HL-60 (cell line): Measurements from ENCODE around the gene FMO4.

ENCODE experiments used
- CTCF ChIP-seq: IDR thresholded peaks from one replicate; pipeline ENCODE4 v1.5.1; 2011; ENCODE audit warnings: low read length, control low read depth, inconsistent platforms; ENCODE audit not compliant: insufficient read depth
- GABPA ChIP-seq: IDR thresholded peaks from 2 replicates; pipeline ENCODE4 v1.6.1; 2012; ENCODE audit warnings: low read depth
- TF ChIP-seq, protein P1 (sequence below): IDR thresholded peaks from 2 replicates; pipeline ENCODE4 v1.6.1; 2012; ENCODE audit warnings: low read depth; ENCODE audit not compliant: insufficient replicate concordance

DNA sequence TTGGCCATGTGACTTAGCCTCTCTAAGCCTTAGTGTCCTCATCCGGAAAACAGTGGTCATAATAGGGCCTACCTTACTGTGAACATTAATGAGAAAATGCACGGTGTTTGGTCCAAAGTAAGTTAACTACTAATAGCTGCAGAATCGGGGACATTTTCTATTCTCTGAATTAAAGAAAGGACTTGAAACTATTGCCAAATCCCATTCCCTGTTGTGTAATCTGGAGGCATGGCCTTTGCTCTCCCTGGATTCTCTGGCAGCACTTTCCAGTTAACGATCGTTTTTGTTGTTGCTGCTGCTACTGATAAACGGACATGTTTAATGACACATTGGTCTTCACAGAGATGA lies 30.5 kb downstream of the FMO4 start:
- TF ChIP-seq CTCF (no peak), GABPA (no peak)
- TF ChIP-seq, protein P1, sequence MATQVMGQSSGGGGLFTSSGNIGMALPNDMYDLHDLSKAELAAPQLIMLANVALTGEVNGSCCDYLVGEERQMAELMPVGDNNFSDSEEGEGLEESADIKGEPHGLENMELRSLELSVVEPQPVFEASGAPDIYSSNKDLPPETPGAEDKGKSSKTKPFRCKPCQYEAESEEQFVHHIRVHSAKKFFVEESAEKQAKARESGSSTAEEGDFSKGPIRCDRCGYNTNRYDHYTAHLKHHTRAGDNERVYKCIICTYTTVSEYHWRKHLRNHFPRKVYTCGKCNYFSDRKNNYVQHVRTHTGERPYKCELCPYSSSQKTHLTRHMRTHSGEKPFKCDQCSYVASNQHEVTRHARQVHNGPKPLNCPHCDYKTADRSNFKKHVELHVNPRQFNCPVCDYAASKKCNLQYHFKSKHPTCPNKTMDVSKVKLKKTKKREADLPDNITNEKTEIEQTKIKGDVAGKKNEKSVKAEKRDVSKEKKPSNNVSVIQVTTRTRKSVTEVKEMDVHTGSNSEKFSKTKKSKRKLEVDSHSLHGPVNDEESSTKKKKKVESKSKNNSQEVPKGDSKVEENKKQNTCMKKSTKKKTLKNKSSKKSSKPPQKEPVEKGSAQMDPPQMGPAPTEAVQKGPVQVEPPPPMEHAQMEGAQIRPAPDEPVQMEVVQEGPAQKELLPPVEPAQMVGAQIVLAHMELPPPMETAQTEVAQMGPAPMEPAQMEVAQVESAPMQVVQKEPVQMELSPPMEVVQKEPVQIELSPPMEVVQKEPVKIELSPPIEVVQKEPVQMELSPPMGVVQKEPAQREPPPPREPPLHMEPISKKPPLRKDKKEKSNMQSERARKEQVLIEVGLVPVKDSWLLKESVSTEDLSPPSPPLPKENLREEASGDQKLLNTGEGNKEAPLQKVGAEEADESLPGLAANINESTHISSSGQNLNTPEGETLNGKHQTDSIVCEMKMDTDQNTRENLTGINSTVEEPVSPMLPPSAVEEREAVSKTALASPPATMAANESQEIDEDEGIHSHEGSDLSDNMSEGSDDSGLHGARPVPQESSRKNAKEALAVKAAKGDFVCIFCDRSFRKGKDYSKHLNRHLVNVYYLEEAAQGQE, result no peak
